Mesenteric fat pad (tissue), 1 donor: ENCODE measurements around the gene MDM1. TPM values are rescaled to one million over a fixed set of nuclear protein-coding genes. Genes with fewer than 3 reads are reported as not detected.

Experiments used
- DNase-seq: peaks from one replicate; pipeline ENCODE4 v3.0.0-alpha.2; 2020; ENCODE audit warnings: low spot score
- total RNA-seq: library from RNA; stranded (reverse); fragmentation: NEBNext Ultra II Directional; extraction: Animal tissue kit (Norgen Biotek cat#: 25700); gene quantifications from one replicate; pipeline ENCODE4 v1.2.1, GENCODE V29; 2021
- donor health status: DM: yes; HTN: yes; CAD: no.

MDM1 gene
- total RNA-seq, 1 donor from 2014 or later = 14.9 TPM

DNA sequence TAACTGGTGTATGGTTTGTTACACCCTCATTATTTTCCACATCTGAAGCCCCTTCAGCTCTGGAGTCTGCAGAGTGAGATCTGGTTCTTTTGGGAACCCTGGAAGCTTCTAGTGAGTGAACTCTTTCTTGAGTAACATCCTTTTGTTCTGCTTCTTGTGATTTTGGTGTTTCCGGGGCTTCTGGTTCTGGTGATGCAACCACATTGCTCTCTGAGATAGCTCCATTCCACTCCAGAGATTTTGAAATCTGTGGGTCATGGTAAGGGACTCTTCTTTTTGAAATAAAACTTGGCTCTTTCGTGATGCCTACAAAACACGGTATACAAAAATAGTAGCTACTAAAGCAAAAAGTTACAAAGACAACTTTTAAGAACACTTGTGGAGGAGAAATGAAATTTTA lies 5.4 kb downstream of the MDM1 start:
- no peak for DNase-seq

DNA sequence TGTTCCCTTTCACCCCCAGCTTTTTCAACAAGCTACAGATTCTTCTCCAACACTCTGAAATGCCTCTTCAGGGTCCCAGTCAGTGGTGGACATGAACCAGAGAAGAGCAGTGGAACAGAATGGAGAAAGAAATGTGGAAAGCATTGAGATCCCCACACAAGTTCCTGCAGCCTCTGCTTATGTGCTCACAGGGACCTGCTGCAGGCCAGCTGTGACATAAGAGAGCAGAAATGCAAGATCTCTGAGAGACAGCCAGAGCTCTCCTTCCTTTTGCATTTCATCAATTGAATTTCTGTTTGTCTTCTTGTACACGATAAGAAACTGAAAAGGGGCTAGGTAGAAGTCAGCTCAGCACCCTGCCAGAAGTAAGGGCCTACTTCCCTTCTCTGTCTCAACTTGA lies 6.2 kb downstream of the MDM1 start:
- DNase-seq = no peak

DNA sequence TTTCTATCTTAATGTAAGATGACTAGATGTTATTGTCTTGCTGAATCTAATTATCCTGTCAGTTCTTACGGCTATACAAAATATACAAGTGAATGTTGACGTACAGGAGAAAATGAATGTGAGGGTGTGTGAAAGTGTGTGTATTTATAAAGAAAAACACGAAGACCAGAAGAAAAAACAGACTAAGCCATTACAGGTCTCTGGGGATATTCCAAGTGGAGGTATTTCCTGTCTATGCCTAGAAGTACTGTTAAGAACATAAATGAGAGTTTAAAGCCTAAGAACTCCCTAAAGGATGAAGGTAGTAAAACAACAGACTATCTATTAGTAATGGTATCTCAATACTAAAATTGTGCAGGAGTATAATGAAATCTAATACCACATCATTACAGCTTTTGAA lies 7.6 kb downstream of the MDM1 start:
- DNase-seq = no peak

DNA sequence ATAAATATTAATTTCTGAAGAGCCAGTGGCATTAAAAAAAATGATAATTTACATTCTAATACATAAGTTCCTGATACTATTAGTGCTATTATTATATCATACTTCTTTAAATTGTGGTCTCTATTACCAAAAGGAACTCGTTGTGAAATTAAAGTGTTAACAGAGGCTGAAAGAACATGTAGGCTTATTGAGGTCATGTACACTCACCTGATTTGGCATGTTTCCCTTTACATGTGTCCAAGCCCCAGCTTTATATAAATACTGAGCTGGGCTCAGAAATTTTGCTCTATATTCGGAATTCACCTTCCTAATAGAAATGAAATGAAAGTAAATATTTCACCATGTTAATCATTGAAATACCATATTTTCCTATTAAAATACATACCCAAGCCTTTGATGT lies 11.0 kb downstream of the MDM1 start:
- no peak for DNase-seq

DNA sequence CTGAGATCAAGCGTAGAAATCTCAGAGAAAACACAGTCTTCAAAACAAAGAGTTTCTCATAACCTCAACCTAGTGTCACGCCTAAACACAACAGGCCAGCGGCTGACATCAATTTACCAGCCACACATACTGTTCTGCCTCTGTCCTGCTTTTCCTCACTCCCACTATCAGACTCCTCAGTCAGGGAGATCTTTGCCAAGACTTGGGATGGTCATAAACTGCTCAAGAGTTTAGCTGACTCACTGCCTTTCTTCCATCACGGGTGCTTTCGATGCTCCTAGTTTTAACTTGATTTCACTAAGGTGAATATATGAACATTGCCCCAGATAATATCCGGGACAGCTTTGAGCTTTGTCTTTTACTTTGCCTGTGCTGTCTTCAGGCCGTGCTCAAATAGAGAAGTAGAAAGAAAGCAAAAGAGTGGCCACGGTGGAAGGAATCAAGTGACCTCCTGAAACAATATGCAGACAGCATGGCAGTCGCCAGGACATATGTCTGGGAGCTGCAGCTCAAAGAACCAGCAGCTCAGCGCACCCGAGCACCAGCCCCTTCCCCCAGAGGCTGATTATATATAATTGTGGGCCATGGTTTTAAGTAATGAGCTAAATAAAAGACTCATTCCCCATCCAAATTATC lies 12.1 kb downstream of the MDM1 start:
- DNase-seq = no peak

DNA sequence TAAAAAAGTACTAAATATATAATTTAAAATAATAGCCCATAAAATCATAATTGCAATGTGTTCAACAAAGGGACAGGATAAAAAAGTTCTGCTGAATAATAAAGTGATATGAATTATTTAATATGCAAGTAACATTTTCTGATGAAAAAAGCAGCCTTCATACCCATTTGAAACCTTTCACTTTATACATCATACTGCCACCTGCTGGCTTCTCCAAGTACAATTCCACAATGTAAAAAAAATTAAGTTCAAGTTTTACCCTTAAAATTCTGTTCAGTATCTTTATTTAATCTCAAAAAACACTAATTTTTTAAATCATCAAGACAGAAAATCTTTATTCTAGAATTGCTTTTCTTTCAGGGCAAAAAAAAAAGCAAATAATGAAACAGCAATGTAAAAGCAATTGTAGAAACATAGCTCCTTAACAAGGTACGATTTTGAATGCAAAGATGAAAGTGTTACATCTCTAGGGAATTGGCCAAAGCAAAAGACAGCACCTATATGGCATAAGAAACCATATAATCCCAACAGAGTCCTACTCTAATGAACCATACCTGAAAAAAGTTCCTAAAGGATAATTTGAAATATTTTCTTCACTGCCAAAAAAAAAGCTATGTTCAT lies 15.0 kb downstream of the MDM1 start:
- no peak for DNase-seq

DNA sequence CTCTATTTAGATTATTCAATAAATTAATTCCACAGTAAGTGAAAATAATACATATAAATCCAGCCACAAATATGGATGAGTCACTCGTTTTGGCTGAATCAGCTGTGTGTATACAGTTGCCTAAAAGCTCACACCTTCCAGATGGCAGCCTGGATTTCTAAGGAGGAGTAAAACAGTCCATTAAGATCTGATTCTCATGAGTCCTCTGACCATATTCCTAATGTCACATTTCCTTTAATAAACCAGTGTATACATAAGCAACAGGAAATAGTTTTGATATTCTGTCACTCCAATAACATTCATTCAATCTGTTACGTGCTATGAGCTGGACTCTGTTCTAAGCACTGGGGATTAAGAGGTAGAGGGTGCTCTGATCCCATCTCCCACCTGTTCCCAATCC lies 21.8 kb downstream of the MDM1 start:
- no peak for DNase-seq

DNA sequence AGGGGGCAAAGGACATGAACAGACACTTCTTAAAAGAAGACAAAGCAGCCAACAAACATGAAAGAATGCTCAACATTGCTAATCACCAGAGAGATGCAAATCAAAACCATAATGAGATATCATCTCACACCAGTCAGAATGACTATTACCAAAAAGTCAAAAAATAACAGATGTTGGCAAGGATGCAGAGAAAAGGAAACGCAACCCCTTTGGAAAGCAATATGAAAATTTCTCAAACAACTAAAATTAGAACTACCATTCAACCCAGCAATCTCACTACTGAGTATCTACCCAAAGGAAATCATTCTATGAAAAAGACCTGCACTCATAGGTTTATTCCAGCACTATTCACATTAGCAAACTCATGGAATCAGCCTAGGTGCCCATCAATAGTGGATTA lies 25.6 kb downstream of the MDM1 start:
- no peak for DNase-seq

DNA sequence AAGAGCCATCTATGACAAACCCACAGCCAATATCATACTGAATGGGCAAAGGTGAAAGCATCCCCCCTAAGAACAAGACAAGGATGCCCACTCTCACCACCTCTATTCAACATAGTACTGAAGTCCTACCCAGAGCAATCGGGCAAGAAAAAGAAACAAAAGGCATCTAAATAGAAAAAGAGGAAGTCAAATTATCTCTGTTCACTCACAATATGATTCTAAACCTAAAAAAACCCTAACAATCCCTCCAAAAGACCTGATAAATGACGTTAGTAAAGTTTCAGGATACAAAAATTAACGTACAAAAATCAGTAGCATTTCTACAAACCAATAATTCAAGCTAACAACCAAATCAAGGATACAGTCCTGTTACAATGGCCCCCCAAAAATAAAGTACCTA lies 26.9 kb downstream of the MDM1 start:
- DNase-seq = no peak

DNA sequence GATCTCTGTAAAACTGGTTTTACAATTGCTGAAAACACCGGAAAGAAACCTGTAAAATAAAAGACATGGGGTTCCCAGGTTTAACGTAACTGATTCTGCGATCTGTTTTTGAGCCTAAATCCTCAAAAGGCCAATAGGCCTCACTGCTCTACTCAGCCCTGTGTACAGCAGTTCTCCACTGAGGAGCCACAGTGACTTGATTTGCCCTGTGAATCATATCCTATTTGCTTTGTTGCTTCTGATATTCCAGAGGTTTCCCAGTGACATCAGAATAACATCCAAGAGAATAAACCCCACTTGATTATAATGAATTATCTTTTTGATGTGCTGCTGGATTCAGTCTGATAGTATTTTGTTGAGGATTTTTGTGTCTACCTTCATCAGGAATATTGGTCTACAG lies 27.5 kb downstream of the MDM1 start:
- DNase-seq = no peak

DNA sequence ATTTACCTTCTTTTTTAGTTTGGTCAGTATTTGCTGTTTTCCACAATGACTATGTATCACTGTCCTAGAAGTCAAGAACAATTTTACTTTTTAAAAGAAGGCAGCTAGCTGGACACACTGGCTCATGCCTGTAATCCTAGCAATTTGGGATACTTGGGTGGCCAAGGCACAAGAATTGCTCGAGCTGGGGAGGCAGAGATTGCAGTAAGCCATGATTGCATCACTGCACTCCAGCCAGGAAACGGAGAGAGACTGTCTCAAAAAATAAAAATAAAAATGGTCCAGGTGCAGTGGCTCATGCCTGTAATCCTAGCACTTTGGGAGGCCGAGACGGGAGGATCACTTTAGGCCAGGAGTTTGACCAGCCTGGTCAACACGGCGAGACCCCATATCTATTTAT lies 28.3 kb downstream of the MDM1 start:
- DNase-seq = no peak

DNA sequence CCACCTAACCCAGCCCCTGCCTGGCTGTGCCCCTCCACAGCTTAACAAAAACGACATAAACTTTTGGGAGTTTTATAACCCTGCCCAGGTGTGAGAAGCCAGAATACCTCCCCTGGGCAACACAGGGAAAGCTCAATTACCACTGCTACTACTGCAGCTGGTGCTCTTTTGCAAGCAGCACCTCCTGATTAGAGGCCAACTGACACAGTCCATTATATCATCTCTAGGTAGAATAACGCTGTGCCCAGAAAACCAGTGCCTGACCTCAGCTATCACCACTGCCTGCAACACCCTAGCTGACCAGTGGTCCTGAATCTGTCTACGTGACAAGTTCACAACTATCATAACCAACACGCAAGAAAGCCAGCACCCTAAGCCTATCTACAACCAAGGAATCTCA lies 34.2 kb downstream of the MDM1 start:
- no peak for DNase-seq

DNA sequence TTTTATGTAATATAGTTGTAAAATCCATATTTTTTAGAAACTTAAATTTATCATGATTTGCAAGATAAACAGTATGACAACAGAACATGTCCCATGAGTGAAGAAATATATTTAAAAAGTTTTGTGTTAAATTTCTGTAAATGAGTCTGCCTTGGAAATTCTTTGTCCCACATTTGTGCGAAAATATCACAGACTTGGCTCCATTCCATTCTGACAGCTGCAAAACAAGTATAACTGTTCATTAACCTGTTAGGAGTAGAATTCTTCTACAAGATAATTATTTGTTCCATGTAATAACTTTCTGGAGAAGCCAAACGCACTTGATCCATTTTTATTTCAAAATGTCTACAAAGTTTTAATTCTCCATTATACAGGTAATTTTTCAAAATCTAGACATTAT lies 37.9 kb downstream of the MDM1 start:
- DNase-seq = no peak

DNA sequence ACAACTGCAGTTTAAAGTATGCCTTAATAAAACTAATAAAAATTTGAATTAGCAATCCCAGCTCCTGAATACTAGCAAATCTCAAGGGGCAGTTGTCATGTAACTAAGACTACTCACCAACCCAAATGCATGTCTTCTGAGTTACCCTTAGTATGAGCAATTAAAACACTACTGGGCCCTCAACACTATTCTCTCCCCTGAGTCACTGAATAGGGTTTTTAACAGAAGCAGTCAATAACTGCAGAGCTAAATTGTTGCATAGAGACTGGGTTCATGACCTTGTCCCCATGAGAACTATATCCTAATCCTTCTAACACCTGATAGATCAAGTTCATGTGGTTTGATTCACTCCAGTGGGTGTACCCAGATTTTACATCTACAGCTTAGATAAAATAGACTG lies 38.8 kb downstream of the MDM1 start:
- DNase-seq = no peak

DNA sequence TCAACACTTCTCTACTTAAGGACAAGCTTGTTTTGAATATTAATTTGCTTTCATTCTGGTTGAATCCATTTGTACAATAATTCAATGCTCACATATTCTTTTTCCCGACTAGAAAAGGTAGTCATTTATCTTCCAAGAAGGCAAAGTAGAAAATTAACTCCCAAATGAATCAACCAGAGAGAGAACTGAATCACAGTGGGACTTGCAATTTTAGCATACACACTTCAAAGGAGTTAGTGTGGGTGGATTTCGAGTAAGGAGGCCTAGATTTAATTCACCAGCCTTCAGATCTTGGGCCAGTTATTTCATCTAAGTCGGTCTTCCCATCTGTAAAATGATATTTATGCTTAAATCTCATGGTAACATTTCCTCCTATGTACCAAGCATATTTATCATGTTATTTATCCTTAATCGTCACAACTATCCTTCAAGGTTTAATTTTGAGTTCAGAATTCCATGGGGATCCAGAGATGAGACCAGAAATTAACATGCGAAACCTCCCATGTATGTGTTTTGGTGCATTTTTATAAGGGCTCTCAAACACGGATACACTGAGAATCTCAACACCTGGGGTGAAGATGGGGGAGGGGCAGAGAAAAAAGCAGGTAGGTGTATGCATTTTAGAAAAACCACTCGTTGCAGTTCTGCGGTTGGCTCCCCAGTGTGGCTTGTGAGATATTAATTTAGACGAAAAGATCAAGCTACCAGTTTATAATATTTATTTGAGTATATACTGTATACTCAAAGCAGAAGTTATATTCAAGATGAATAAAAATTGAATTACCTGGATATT lies 39.8 kb downstream of the MDM1 start:
- no peak for DNase-seq

DNA sequence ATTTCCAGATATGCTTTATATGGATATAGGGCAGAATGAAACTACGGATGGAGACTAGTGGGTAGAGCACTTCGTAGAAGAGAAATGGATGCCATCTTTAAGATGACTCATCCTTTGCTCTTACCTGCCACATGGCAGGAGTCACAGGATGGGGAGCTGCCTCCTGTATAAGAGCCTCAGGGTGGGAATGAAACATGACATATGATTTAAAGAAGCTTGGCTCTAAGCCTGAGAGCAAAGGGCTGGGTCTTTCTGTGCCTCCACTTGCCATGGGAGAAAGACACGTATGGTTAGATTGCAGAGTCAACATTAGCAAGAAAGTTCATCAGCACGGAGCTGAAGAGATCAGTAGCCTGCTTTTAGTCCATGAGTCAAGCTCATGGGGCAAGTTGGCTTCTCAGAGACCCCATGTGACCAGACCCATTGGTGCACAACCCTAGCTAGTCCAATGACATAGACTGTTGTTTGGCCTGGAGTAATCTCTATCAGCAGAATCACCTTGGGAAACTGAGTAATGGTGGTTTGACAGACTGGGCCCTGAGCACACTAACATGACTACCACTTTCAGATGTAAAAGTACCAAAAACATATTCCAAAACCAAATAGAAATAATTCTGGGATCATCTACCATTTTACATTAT lies 40.6 kb downstream of the MDM1 start:
- no peak for DNase-seq

DNA sequence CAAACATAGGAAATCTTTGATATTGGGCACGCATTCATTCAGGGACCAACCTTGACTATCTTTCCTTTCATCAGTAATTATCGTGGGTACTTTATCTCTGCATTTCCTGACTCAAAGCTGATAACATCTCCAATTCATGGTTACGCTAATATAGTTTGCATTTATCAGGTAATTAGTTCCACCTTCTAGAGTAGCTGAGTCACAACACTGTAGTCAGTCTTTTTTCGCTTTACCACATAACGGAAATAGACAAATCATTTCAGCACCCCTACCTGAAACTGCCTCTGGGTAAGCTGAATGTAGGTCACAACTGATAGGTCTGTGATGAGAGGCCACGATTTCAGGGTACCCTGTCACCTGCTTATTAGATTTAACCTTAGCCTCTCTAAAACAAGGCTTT lies 42.0 kb downstream of the MDM1 start:
- no peak for DNase-seq

DNA sequence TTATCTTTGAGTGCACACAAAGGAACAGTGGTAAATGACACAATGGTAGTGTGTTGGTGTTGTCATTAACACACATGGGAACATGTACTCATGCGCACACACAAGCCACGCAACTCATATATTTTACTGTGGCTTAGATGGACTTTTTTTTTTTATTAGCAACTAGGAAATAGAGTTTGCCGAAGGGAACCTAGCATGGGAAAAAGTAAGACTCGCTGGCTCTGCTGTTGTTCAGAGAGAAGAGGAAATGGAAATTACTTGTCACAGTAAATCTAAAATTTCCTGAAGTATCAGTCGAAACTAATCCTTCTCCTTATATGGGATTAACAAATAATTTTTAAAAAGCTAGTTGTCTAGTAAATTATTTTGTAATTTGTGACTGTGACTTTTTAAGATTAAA lies 45.1 kb downstream of the MDM1 start:
- DNase-seq = no peak

DNA sequence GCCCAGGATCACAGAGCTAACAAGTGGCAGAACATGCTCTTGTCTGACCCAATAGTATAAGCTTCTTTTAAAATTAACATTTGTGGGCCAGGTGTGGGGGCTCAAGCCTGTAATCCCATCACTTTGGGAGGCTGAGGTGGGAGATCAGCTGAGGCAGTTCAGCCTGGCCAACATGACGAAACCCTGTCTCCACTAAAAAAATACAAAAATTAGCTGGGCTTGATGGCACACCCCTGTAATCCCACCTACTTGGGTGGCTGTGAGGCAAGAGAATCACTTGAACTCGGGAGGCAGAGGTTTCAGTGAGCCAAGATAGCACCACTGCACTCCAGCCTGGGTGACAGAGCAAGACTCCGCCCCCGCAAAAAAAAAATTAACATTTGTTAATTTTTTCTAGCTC lies 45.8 kb downstream of the MDM1 start:
- DNase-seq = no peak

DNA sequence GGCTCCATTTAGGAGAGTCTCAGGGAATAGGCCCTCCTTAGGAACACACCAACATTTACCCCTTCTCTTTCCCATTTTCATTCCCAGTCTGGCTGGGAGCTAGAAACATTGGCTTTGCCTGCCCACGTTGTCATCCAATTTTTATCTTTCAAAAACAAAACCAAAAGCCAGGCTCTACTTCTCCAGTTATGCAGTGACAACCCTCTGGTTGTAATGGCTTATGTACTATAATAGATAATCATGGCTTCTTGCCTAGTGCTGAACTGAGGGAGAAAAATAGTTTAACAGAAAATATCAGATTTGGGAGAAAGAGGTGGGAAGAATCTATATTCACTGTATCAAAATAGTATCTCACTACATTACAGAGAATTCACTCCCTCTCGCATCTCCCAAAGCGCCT lies 46.6 kb downstream of the MDM1 start:
- no peak for DNase-seq

DNA sequence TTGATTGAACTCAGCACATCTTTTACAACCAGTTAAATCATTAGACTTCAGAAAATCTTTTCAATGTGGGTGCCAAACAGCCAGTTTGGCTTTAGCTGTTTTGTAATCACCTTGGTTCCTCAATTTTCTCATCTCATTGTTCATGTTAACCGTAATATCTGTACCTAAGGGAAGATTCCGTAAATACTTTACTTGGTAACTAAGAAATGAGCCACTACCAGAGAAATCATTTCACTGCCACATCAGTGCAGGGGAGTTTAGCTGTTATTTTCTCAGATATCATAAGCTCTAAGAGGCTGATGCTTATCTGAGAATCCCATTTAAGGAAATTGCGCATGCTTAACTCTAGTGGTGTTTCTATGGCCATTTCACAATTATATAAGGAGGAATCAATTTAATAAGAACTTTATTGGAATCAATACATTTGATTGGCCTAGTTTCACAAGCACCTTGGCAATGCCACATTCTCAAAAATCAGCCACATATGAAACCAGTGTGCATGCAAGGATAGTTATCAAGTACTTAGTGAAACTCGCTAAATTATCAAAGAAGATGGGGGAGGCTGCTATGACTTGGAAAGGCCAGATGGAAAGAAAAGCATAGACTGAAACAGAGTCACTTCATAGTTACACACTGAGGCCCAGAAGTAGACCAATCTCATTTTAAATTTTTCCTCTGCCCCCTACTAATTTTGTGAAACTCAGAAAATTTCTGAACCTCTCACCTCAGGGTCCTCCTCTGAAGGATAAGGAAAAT lies 50.7 kb downstream of the MDM1 start:
- DNase-seq = no peak

DNA sequence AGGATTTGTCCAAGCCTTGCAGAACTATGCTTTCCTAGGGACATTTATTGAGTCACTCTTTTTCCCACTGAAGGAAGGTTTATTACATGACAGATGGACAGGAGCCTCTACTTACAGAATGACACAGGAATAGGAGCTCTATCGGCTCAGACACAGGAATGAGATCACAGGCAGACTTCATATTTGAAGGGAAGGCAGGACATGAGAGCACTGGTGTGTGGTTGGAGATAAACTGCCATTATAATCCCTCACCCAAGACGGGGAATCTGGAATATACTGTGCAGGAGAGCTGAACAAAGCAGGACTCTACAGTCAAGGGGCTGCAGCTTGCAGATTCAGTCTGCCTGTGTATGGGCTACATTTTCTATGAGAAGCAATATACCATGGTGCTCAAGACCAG lies 51.9 kb downstream of the MDM1 start:
- DNase-seq = no peak
